Peyer's patch (tissue), 4 donors: ENCODE data around the gene ABR.

ENCODE experiments used
- CTCF ChIP-seq, 6 experiments: fragments of 450-650 bp in 4 of 6; fragments of 200-600 bp in 2 of 6; sonication (generic) in 1 of 6; IDR thresholded peaks; one replicate each; pipeline ENCODE4 v1.5.1; 2017 to 2019; ENCODE audit warnings: antibody characterized with exemption in 6 of 6, mild to moderate bottlenecking in 3 of 6, moderate library complexity in 1 of 6
- POLR2A ChIP-seq, 2 donors: fragments of 450-650 bp; IDR thresholded peaks; one replicate each; pipeline ENCODE4 v1.5.1; 2017; ENCODE audit warnings: antibody characterized with exemption in 2 of 2, mild to moderate bottlenecking in 2 of 2, moderate library complexity in 2 of 2

- TF ChIP-seq CTCF (IDR thresholded peaks at IDR 0.05) (peak in 2 of 6 experiments; percentile 4 to 14), POLR2A (IDR thresholded peaks at IDR 0.05) (no peak)
Observed at GRCh38 chr17:1110862-1111598, 68.8 kb downstream of the ABR start.
